Heart right ventricle (tissue), 16 donors: ENCODE measurements around the gene IRX2. TPM values are rescaled to one million over a fixed set of nuclear protein-coding genes. Genes with fewer than 3 reads are reported as not detected.

ENCODE experiments used
- ATAC-seq, 8 donors: fragments of 200-7000 bp; cut with Tn5 transposase; one replicate each; pipeline ENCODE4 v1.9.1; 2020; ENCODE audit warnings: mild to moderate bottlenecking in 8 of 8, moderate library complexity in 8 of 8, moderate number of reproducible peaks in 1 of 8
- DNase-seq, 2 donors: peaks; one replicate each; pipeline ENCODE4 v3.0.0-alpha.2; 2020
- H3K27ac ChIP-seq, 10 donors: fragments of 200-600 bp; sonication (generic) in 2 of 10; one replicate each; pipeline versions ENCODE4 v1.5.0 to v1.8.0; 2020 to 2022; ENCODE audit warnings: mild to moderate bottlenecking in 3 of 10
- H3K27me3 ChIP-seq, 7 donors: fragments of 200-600 bp; one replicate each; pipeline ENCODE4 v1.8.0; 2021 to 2022; ENCODE audit warnings: mild to moderate bottlenecking in 2 of 7
- H3K36me3 ChIP-seq, 9 donors: fragments of 200-600 bp; sonication (generic) in 1 of 9; one replicate each; pipeline versions ENCODE4 v1.5.0 to v1.8.0; 2020 to 2022; ENCODE audit warnings: mild to moderate bottlenecking in 2 of 9
- H3K4me1 ChIP-seq, 9 donors: fragments of 200-600 bp; sonication (generic) in 1 of 9; one replicate each; pipeline versions ENCODE4 v1.5.0 to v1.8.0; 2020 to 2022; ENCODE audit warnings: mild to moderate bottlenecking in 4 of 9
- H3K4me3 ChIP-seq, 10 donors: fragments of 200-600 bp; sonication (generic) in 2 of 10; one replicate each; pipeline versions ENCODE4 v1.5.0 to v1.8.0; 2020 to 2022; ENCODE audit warnings: mild to moderate bottlenecking in 7 of 10, moderate library complexity in 2 of 10
- H3K9me3 ChIP-seq, 11 donors: fragments of 200-600 bp in 10 of 11; sonication (generic) in 2 of 11; one replicate each; pipeline versions ENCODE4 v1.5.0 to v1.8.0; 2013 to 2022; ENCODE audit warnings: mild to moderate bottlenecking in 2 of 11, control low read depth in 1 of 11, moderate library complexity in 1 of 11
- CTCF ChIP-seq, 9 donors: fragments of 200-600 bp; sonication (generic) in 2 of 9; IDR thresholded peaks; one replicate each; pipeline versions ENCODE4 v1.5.0 to v1.8.0; 2021 to 2022; ENCODE audit warnings: antibody characterized with exemption in 9 of 9, mild to moderate bottlenecking in 5 of 9, moderate library complexity in 1 of 9
- WGBS, 2 donors: extraction: QIAGEN DNeasy Blood & Tissue Kit; methylation state at CpG; one replicate each; pipeline ENCODE4 v1.1.7; 2013; ENCODE audit warnings: inconsistent platforms in 1 of 2; 5-methylcytosine and 5-hydroxymethylcytosine counted together
- intact Hi-C, 10 donors: fragments of 100-400 bp; cut with DNase I; formaldehyde crosslinking; loops; one replicate each; pipeline versions ENCODE4 v1.11.1 to v1.14.2; 2022
- polyA plus RNA-seq, 2 donors: library from polyadenylated mRNA; stranded (reverse); fragments of 200-250 nt; gene quantifications; one replicate each; pipeline ENCODE4 v1.2.3, GENCODE V29; 2013
- total RNA-seq, 10 donors: library from RNA; stranded (reverse); fragmentation: NEBNext Ultra II Directional in 3 of 10; extraction: Animal tissue kit (Norgen Biotek cat#: 25700) in 3 of 10; gene quantifications; one replicate each; pipeline versions ENCODE4 v1.2.1 to v1.2.4, GENCODE V29; 2021 to 2023
- donor health status: Arrhythmogenic right ventricular cardiomyopathy.
- donor health status: ischemic (EF 13 %, LVEDD 7.1; RV severe dilation, severe dysfunction).
- donor health status: healthy with polysubstance abuse.
- donor health status: DM: no; HTN: yes; CAD: no.
- donor health status: DM: no; HTN: no; CAD: no.
- donor health status: ischemic (EF 25% LVEDD 6.9; RV normal size, moderate dysfunction).
- donor health status: ischemic (EF 25% LVEDD 5.7; RV mildly dilated, moderate dysfunction).
- donor health status: healthy.
- donor health status: DM: yes; HTN: yes; CAD: no.
- donor health status: Ischemic cardiomyopathy.
- donor health status: ischemic (EF 35%, LVEDD 5.7; RV mildly dilated, moderate dysfunction).
- donor health status: nonischemic (EF 11% LVEDD 7.7; RV severe dilation, severe dysfunction).
- donor health status: DM: yes; HTN: yes; CAD: no.
- donor health status: PGD.
- donor health status: ischemic (EF 29% LVEDD 5.4; RV normal size, mild dysfunction).
- donor health status: nonischemic (EF 23%, LVEDD 6.1; RV moderate dilation, normal function).

Gene IRX2
- total and polyA plus RNA-seq, 12 donors = 0.09 to 6.4 (median 1.3) TPM

DNA sequence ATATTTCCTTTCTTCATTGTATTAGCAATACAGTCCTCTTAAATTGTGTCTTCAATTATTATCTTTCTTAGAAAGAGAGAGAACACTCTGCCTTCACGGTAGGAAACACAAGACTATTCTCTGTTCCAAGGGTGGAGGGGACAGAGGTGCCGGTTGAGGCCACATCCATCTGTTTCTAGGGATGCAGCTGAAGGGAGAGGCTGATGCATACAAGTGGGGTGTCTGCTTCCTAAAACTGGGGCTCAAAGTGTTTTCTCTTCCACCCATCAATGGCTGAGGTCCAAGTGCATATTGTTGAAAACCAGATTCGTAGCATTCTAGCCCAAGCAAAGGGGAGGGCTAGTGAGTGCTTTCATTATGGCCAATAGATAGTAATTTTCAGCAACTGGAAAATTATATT is 9.5 kb downstream of the IRX2 start:
- Histone ChIP-seq H3K4me3 (no peak overlapping the region), H3K4me1 (peaks cover 0 to 16% (median 5%) of the 10 kb centered on the region in 9 donors), H3K27ac (no peak overlapping the region), H3K36me3 (no peaks in the 10 kb centered on the region), H3K27me3 (peaks cover 27 to 100% (median 97%) of the 10 kb centered on the region in 7 donors), H3K9me3 (no peaks in the 10 kb centered on the region)
- DNase-seq = no peak
- intact Hi-C loops = no loop called here
- TF ChIP-seq CTCF (IDR thresholded peaks at IDR 0.05) = no peak
- ATAC-seq = no peak
- WGBS, 2 donors = 29 to 50% methylated on average over 3 of the region's 3 CpGs

GRCh38 chr5:2740876-2741555 is 10.5 kb downstream of the IRX2 start:
- intact Hi-C loops = no loop called here
- DNase-seq = no peak
- peaks cover 27 to 99% (median 97%) of the 10 kb centered on the region in 7 donors for H3K27me3 ChIP-seq
- H3K36me3 ChIP-seq = no peaks in the 10 kb centered on the region
- TF ChIP-seq CTCF (IDR thresholded peaks at IDR 0.05) = no peak
- no peak overlapping the region for H3K27ac ChIP-seq
- no peak overlapping the region for H3K4me3 ChIP-seq
- no peak for ATAC-seq
- H3K4me1 ChIP-seq = peaks cover 0 to 16% (median 5%) of the 10 kb centered on the region in 9 donors
- WGBS, 2 donors = 28 to 31% methylated on average over 25 of the region's 25 CpGs
- H3K9me3 ChIP-seq = peaks cover 0 to 9% (median 0%) of the 10 kb centered on the region in 11 donors

GRCh38 chr5:2740051-2740875 is 11.2 kb downstream of the IRX2 start:
- H3K9me3 ChIP-seq = peaks cover 0 to 9% (median 0%) of the 10 kb centered on the region in 11 donors
- peaks cover 0 to 16% (median 5%) of the 10 kb centered on the region in 9 donors for H3K4me1 ChIP-seq
- WGBS, 2 donors = 21 to 27% methylated on average over 54 to 59 of the region's 59 CpGs
- peaks cover 27 to 97% (median 94%) of the 10 kb centered on the region in 7 donors for H3K27me3 ChIP-seq
- no peaks in the 10 kb centered on the region for H3K36me3 ChIP-seq
- no peak for DNase-seq
- H3K27ac ChIP-seq = no peak overlapping the region
- TF ChIP-seq CTCF (IDR thresholded peaks at IDR 0.05) = no peak
- peak overlapping the region in 8 of 10 donors; percentile 41 to 61 (median 57) for H3K4me3 ChIP-seq
- ATAC-seq = peak in 2 of 8 donors; percentile 9 to 13
- intact Hi-C loops = no loop called here

- DNase-seq (no peak), ATAC-seq (peak; percentile 38 to 71 (median 57))
- TF ChIP-seq CTCF (IDR thresholded peaks at IDR 0.05) = no peak
- 0 to 1% methylated on average over 68 of the region's 68 CpGs for WGBS, 2 donors
- no peaks in the 10 kb centered on the region for H3K36me3 ChIP-seq
- peaks cover 0 to 9% (median 0%) of the 10 kb centered on the region in 11 donors for H3K9me3 ChIP-seq
- H3K4me3 ChIP-seq = peak overlapping the region in 9 of 10 donors; percentile 41 to 61 (median 56)
- intact Hi-C loops = no loop called here
- no peak overlapping the region for H3K27ac ChIP-seq
- H3K4me1 ChIP-seq = peaks cover 0 to 16% (median 5%) of the 10 kb centered on the region in 9 donors
- H3K27me3 ChIP-seq = peaks cover 27 to 97% (median 87%) of the 10 kb centered on the region in 7 donors
Measured at GRCh38 chr5:2739360-2740050, 12.0 kb downstream of the IRX2 start.
